Ovary (tissue), 3 donors: ENCODE results near the gene MEGF6.

ENCODE experiments used
- CTCF ChIP-seq, 3 donors: fragments of 450-650 bp in 2 of 3; fragments of 200-600 bp in 1 of 3; IDR thresholded peaks; one replicate each; pipeline versions ENCODE4 v1.5.1 to v1.8.0; 2016 to 2022; ENCODE audit warnings: antibody characterized with exemption in 3 of 3, mild to moderate bottlenecking in 1 of 3
- POLR2A ChIP-seq: fragments of 450-650 bp; IDR thresholded peaks from one replicate; pipeline ENCODE4 v1.6.1; 2017; ENCODE audit warnings: antibody characterized with exemption, mild to moderate bottlenecking, moderate library complexity
- donor health status: DM: no; HTN: no; CAD: no.

- TF ChIP-seq CTCF (IDR thresholded peaks at IDR 0.05) (no peak), POLR2A (no peak)
Observed at GRCh38 chr1:3539707-3540425, 71.4 kb downstream of the MEGF6 start.
